ENCODE data around the gene PUS3.
"Not testable (repeated sequence)": the region's sequence is repeated elsewhere in the genome, so short reads cannot be mapped to it uniquely, and the experiment has no call there.

PUS3 gene

GRCh38 chr11:125857670-125858069 is 45.3 kb downstream of the PUS3 start:
- not testable (repeated sequence) for DNase-seq

DNA sequence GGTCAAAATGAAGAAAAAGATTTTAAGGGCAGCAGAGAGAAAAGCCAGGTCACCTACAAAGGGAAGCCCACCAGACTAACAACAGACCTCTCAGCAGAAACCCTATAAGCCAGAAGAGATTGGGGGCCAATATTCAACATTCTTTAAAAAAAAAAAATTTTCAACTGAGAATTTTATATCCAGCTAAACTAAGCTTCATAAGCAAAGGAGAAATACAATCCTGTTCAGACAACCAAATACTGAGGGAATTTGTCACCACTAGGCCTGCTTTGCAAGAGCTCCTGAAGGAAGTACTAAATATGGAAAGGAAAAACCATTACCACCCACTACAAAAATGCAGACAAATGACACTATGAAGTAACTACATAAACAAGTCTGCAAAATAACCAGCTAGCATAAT is 56.8 kb downstream of the PUS3 start:
- no peak for DNase-seq

Measured in NCI-H226 (cell line).